K562 (cell line): ENCODE data around the gene PPIL1. TPM values are rescaled to one million over a fixed set of nuclear protein-coding genes. Genes with fewer than 3 reads are reported as not detected.

Experiments used
- BCL6 ChIP-seq: fragments of 250-450 bp; sonication (Bioruptor Pico); IDR thresholded peaks from 2 replicates; pipeline ENCODE4 v1.4.0; 2020
- CBX8 ChIP-seq: fragments of 200-600 bp; sonication (generic); IDR thresholded peaks from 2 replicates; pipeline ENCODE4 v1.6.1; 2012; ENCODE audit warnings: borderline replicate concordance, mixed run types, low read depth, mild to moderate bottlenecking, moderate library complexity, mixed read lengths, low read length, control low read depth, inconsistent platforms; ENCODE audit not compliant: poor library complexity, severe bottlenecking; ENCODE audit errors: extremely low read depth
- ELF1 ChIP-seq: fragments of 200-800 bp; sonication (Bioruptor generic); IDR thresholded peaks from 2 replicates; pipeline ENCODE4 v1.6.1; 2016; ENCODE audit warnings: missing genetic modification characterization, missing compliant biosample characterization
- FOSL1 ChIP-seq: fragments of 200-800 bp; sonication (Bioruptor generic); conservative IDR thresholded peaks from 2 replicates; pipeline ENCODE4 v1.6.1; 2016; ENCODE audit warnings: missing genetic modification characterization, missing compliant biosample characterization
- GABPA ChIP-seq: fragments of 200-800 bp; sonication (Bioruptor generic); conservative IDR thresholded peaks from 2 replicates; pipeline ENCODE4 v1.6.1; 2016; ENCODE audit warnings: low read depth, missing genetic modification characterization, missing compliant biosample characterization
- HINFP ChIP-seq: fragments of 450-650 bp; conservative IDR thresholded peaks from 2 replicates; pipeline ENCODE4 v1.6.1; 2016; ENCODE audit warnings: missing genetic modification characterization, low read depth, mild to moderate bottlenecking, control low read depth, missing compliant biosample characterization
- MIER1 ChIP-seq: fragments of 450-650 bp; IDR thresholded peaks from 2 replicates; pipeline ENCODE4 v1.6.1; 2016; ENCODE audit warnings: antibody characterized with exemption, mild to moderate bottlenecking, low read depth
- NBN ChIP-seq: fragments of 450-650 bp; IDR thresholded peaks from 2 replicates; pipeline ENCODE4 v1.6.1; 2016; ENCODE audit warnings: low read depth, mild to moderate bottlenecking
- NCOA6 ChIP-seq: fragments of 450-650 bp; IDR thresholded peaks from 2 replicates; pipeline ENCODE4 v1.6.1; 2017; ENCODE audit warnings: mild to moderate bottlenecking
- NEUROD1 ChIP-seq: fragments of 150-350 bp; IDR thresholded peaks from 2 replicates; pipeline ENCODE4 v1.6.1; 2014; ENCODE audit warnings: borderline replicate concordance, low read length, low read depth; ENCODE audit not compliant: partially characterized antibody
- PCBP1 ChIP-seq: fragments of 200-400 bp; formaldehyde crosslinking; IDR thresholded peaks from 2 replicates; pipeline ENCODE4 v1.6.1; 2018; ENCODE audit warnings: mild to moderate bottlenecking, low read depth, low read length; ENCODE audit not compliant: poor library complexity, severe bottlenecking
- PCBP2 ChIP-seq: fragments of 200-400 bp; formaldehyde crosslinking; IDR thresholded peaks from 2 replicates; pipeline ENCODE4 v1.6.1; 2018; ENCODE audit warnings: low read length, low read depth, mild to moderate bottlenecking, moderate library complexity; ENCODE audit not compliant: poor library complexity, severe bottlenecking
- RBM14 ChIP-seq: fragments of 200-400 bp; formaldehyde crosslinking; IDR thresholded peaks from 2 replicates; pipeline ENCODE4 v1.6.1; 2018; ENCODE audit warnings: low read depth, mild to moderate bottlenecking, low read length, moderate library complexity, borderline replicate concordance; ENCODE audit not compliant: insufficient read depth
- SAFB2 ChIP-seq: fragments of 200-400 bp; formaldehyde crosslinking; IDR thresholded peaks from 2 replicates; pipeline ENCODE4 v1.6.1; 2018; ENCODE audit warnings: borderline replicate concordance, low read length, low read depth, moderate library complexity; ENCODE audit not compliant: severe bottlenecking
- SMARCB1 ChIP-seq: IDR thresholded peaks from 2 replicates; pipeline ENCODE4 v1.6.1; 2011; ENCODE audit warnings: improper control_type of control experiment, low read depth; ENCODE audit not compliant: insufficient read length
- SRSF9 ChIP-seq: fragments of 200-400 bp; formaldehyde crosslinking; IDR thresholded peaks from 2 replicates; pipeline ENCODE4 v1.6.1; 2017; ENCODE audit warnings: low read depth, low read length, borderline replicate concordance
- TARDBP ChIP-seq: fragments of 450-650 bp; IDR thresholded peaks from 2 replicates; pipeline ENCODE4 v1.6.1; 2016
- ZBTB26 ChIP-seq: fragments of 450-650 bp; formaldehyde crosslinking; IDR thresholded peaks from 2 replicates; pipeline ENCODE4 v1.4.0; 2022; ENCODE audit warnings: missing genetic modification characterization
- ZNF24 ChIP-seq: fragments of 450-650 bp; IDR thresholded peaks from 2 replicates; pipeline ENCODE4 v1.6.1; 2016
- ZNF57 ChIP-seq: fragments of 450-650 bp; formaldehyde crosslinking; IDR thresholded peaks from 2 replicates; pipeline ENCODE4 v1.4.0; 2020; ENCODE audit warnings: mild to moderate bottlenecking, moderate library complexity
- polyA plus RNA-seq, 8 experiments: library from polyadenylated mRNA; depleted of rRNA in 4 of 8; stranded (reverse) in 5 of 8; unstranded in 3 of 8; fragments of >200 nt; fragmentation: Nextera tagmentation in 2 of 8; fragmentation: Illumina TruSeq in 1 of 8; extraction: Ambion mirVana in 2 of 8; extraction: Trizol in 1 of 8; gene quantifications; 2 replicates each; pipeline versions ENCODE4 v1.2.1 to v1.2.3, GENCODE V29; 2011 to 2014; ENCODE audit warnings: inconsistent platforms in 1 of 8, missing spikeins in 1 of 8
- total RNA-seq, 7 experiments: library from RNA; depleted of rRNA in 6 of 7; stranded (reverse); fragments of >200 nt in 6 of 7; fragmentation: Illumina TruSeq in 2 of 7; extraction: Trizol in 2 of 7; gene quantifications; 2 replicates each; pipeline versions ENCODE4 v1.2.1 to v1.2.3, GENCODE V29; 2011 to 2021; ENCODE audit warnings: low replicate concordance in 1 of 7
- TF ChIP-seq, protein P1 (sequence below): fragments of 450-650 bp; formaldehyde crosslinking; IDR thresholded peaks from 2 replicates; pipeline ENCODE4 v1.4.0; 2022; ENCODE audit warnings: mild to moderate bottlenecking, moderate library complexity
- TF ChIP-seq, protein P2 (sequence below): fragments of 450-650 bp; IDR thresholded peaks from 2 replicates; pipeline ENCODE4 v1.6.1; 2017; ENCODE audit warnings: mild to moderate bottlenecking, moderate library complexity

PPIL1 gene
- total and polyA plus RNA-seq, 9 of the 15 experiments (the other 6 are each of a cell fraction or from before 2014, with no cell fraction given): 65.8 to 205 (median 130) TPM

DNA sequence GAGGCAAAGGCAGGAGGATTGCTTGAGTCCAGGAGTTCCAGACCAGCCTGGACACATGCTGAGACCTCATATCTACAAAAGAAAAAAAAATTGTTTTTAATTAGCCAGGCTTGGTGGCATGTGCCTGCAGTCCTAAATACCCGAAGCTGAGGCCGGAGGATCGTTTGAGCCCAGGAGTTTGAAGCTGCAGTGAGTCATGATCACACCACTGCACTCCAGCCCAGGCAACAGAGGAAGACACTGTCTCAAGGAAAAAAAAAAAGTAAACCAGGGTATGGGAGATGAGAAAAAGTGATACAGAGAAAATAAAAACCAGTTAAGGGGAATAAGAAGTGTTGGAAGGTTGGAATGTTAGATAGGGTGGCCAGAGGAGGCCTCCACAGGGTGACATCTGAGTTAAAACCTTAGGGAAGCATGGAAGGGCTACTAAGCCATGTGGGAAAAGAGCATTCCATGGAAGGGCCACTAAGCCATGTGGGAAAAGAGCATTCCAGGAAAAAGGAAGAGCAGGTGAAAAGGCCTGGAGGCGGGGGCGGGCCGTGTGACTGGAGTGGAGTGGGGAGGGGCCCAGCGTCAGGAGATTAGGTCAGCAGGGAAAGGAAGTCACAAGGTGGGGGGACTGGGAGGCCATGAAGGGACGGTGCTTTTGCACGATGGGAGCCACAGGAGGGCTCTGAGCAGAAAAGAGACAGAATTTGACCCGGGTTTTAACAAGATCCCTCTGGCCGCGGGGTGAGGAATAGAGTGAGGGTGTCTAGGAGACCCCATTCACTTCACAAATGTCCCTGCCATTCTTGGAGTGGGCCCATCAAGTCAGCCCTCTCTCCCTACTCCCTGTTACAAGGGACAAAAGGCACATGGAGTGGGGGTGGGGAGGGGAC is 53.7 kb downstream of the PPIL1 start (continued):
- TF ChIP-seq, protein P1, sequence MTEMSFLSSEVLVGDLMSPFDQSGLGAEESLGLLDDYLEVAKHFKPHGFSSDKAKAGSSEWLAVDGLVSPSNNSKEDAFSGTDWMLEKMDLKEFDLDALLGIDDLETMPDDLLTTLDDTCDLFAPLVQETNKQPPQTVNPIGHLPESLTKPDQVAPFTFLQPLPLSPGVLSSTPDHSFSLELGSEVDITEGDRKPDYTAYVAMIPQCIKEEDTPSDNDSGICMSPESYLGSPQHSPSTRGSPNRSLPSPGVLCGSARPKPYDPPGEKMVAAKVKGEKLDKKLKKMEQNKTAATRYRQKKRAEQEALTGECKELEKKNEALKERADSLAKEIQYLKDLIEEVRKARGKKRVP: no peak
- no peak for TF ChIP-seq NCOA6
- TF ChIP-seq BCL6 (CRISPR knock-in tag): no peak
- TF ChIP-seq ZNF57 (CRISPR knock-in tag): no peak; the same call in 1 of the 2 replicates
- peak; percentile 75 for TF ChIP-seq HINFP
- TF ChIP-seq TARDBP: no peak
- no peak for TF ChIP-seq PCBP2
- no peak for TF ChIP-seq SMARCB1
- TF ChIP-seq SAFB2: no peak
- TF ChIP-seq, protein P2, sequence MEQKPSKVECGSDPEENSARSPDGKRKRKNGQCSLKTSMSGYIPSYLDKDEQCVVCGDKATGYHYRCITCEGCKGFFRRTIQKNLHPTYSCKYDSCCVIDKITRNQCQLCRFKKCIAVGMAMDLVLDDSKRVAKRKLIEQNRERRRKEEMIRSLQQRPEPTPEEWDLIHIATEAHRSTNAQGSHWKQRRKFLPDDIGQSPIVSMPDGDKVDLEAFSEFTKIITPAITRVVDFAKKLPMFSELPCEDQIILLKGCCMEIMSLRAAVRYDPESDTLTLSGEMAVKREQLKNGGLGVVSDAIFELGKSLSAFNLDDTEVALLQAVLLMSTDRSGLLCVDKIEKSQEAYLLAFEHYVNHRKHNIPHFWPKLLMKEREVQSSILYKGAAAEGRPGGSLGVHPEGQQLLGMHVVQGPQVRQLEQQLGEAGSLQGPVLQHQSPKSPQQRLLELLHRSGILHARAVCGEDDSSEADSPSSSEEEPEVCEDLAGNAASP: no peak
- TF ChIP-seq PCBP1: no peak
- no peak for TF ChIP-seq ZBTB26 (CRISPR knock-in tag)
- peak; percentile 76 for TF ChIP-seq GABPA (tag)
- no peak for TF ChIP-seq CBX8
- no peak for TF ChIP-seq ZNF24
- TF ChIP-seq NEUROD1: no peak
- TF ChIP-seq NBN: peak; percentile 80
- peak; percentile 98 for TF ChIP-seq FOSL1 (tag)
- TF ChIP-seq ELF1 (tag): no peak; the same call in none of the 2 replicates
- no peak for TF ChIP-seq RBM14
- TF ChIP-seq MIER1: no peak
- no peak for TF ChIP-seq SRSF9
